AG10803 (cell line): Measurements from ENCODE around the gene MAPT.

Source experiments
- DNase-seq: peaks from one replicate; pipeline ENCODE4 v3.0.0; 2010; ENCODE audit warnings: low read depth
- H3K4me3 ChIP-seq: 2 replicates; pipeline ENCODE4 v1.5.1; 2011; ENCODE audit warnings: mild to moderate bottlenecking, low read length, control low read depth
- TF ChIP-seq, protein P1 (sequence below): conservative IDR thresholded peaks from 2 replicates; pipeline ENCODE4 v1.5.1; 2011; ENCODE audit warnings: mild to moderate bottlenecking, low read length, control low read depth, inconsistent platforms

Gene MAPT

DNA sequence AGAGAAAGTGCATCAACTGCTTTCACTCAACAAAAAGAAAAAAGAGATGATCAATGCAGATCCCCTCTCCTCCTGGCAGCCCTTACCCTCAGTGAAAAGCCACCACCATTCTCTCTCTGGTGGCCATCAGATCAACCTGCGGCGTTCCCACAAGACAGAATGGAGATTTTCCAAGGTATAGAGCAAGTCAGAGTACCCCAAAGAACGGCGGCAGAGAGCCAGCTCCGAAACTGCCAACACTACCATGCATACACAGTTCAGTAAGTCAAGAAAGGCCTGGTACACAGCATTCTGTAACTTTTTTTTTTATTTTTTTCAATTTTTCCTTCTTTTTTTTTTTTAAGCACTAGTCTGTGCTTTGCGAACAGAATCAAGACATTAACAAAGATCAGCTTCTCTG, 135.3 kb downstream of the MAPT start:
- no peak for DNase-seq
- TF ChIP-seq, protein P1, sequence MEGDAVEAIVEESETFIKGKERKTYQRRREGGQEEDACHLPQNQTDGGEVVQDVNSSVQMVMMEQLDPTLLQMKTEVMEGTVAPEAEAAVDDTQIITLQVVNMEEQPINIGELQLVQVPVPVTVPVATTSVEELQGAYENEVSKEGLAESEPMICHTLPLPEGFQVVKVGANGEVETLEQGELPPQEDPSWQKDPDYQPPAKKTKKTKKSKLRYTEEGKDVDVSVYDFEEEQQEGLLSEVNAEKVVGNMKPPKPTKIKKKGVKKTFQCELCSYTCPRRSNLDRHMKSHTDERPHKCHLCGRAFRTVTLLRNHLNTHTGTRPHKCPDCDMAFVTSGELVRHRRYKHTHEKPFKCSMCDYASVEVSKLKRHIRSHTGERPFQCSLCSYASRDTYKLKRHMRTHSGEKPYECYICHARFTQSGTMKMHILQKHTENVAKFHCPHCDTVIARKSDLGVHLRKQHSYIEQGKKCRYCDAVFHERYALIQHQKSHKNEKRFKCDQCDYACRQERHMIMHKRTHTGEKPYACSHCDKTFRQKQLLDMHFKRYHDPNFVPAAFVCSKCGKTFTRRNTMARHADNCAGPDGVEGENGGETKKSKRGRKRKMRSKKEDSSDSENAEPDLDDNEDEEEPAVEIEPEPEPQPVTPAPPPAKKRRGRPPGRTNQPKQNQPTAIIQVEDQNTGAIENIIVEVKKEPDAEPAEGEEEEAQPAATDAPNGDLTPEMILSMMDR, result no peak
- no peak overlapping the region for H3K4me3 ChIP-seq

- no peak for DNase-seq
- TF ChIP-seq, protein P1, result no peak
- no peak overlapping the region for H3K4me3 ChIP-seq
Measured at GRCh38 chr17:46030752-46031151, 136.4 kb downstream of the MAPT start.

GRCh38 chr17:46031440-46031839, 137.1 kb downstream of the MAPT start:
- H3K4me3 ChIP-seq, result no peak overlapping the region
- DNase-seq, result no peak
- TF ChIP-seq, protein P1, result no peak

GRCh38 chr17:46031920-46032319, 137.6 kb downstream of the MAPT start:
- no peak overlapping the region for H3K4me3 ChIP-seq
- TF ChIP-seq, protein P1, result no peak
- DNase-seq, result no peak

GRCh38 chr17:46032909-46033308, 138.6 kb downstream of the MAPT start:
- TF ChIP-seq, protein P1, result no peak
- no peak overlapping the region for H3K4me3 ChIP-seq
- no peak for DNase-seq

DNA sequence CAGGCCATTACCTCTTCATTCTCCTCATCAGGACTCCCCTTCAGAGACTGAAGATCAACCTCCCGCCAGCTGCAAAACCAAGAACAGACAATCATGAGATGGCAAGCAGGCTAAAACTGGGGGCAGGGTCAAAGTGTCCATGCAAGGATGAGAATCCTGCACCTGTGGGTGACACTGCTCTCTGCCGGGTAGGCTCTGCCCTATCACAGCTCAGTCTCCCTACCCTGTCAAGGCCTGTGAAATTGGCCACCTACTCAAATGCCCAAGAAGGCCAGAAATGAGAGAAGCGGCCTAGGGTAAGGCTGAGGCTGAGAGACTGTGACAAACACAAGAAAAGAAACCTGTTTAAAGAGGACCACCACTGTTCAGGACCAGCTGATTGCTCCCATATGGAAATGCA, 139.0 kb downstream of the MAPT start:
- no peak for DNase-seq
- H3K4me3 ChIP-seq, result no peak overlapping the region
- TF ChIP-seq, protein P1, result no peak

DNA sequence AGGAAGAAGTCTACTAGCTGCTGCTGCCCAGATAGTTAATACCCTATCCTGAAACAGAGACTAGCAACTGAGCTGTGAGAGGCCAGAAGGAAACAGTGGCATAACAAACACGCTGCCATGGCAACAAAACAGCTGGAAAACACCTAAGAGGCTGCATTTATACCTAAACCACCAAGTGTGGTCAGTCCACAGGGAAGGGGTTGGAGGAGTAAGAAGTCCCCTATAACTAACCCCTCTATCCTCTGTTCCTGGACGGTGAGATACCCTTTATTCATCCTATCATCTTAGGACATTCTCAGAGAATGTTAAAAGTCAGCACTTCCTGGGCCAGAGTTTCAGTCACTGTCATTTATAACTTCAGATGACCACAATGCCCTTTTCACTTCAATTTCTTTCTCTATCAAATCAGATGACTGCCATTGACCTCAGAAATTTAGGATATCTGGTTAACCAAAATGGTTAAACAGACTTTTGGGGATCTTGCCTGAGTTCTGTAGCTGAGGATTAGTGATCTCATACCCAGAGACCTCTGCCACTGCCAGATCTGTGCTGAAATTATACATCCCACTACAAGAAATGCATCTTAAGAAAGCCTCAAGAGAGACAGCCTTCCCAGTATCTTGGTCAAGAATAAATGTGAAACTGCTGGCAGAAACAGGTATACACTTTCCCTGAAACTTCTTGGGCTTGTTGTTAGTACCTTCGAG, 140.9 kb downstream of the MAPT start:
- no peak overlapping the region for H3K4me3 ChIP-seq
- TF ChIP-seq, protein P1, result no peak
- peak; percentile 25 for DNase-seq
